Endothelial cell of umbilical vein (primary cell): ENCODE data around the gene HSPG2. TPM values are rescaled to one million over a fixed set of nuclear protein-coding genes. Genes with fewer than 3 reads are reported as not detected.

ENCODE experiments used
- BruUV-seq: library from RNA; stranded (reverse); fragments of 400-500 nt; replicated peaks from 2 replicates; lab custom pipeline; 2021; lab: Mats Ljungman, UMichigan
- CTCF ChIA-PET: fragments of 300-600, 350-600 bp; sonication (Branson Sonifier 250); formaldehyde crosslinking; loops from one replicate; lab custom pipeline; 2021; ENCODE audit warnings: antibody characterized with exemption, inconsistent platforms; lab: Charles Lee
- POLR2A ChIA-PET: fragments of 300-600, 350-600 bp; sonication (Branson Sonifier 250); formaldehyde crosslinking; loops from one replicate; lab custom pipeline; 2021; ENCODE audit warnings: antibody characterized with exemption, inconsistent platforms; lab: Charles Lee
- DNase-seq: peaks from one replicate; pipeline ENCODE4 v3.0.0-alpha.2; 2011; ENCODE audit warnings: low read depth, low spot score
- FAIRE-seq: peaks from 2 replicates; lab custom pipeline; 2011; peaks lifted over from hg19 to GRCh38; lab: Jason Lieb, UNC
- H2AFZ ChIP-seq: 2 replicates; pipeline ENCODE4 v1.6.0; 2012; ENCODE audit warnings: low read depth, low read length, control low read depth, inconsistent platforms
- H3K27ac ChIP-seq: 2 replicates; pipeline ENCODE4 v1.5.1; 2011; ENCODE audit warnings: low read depth, mild to moderate bottlenecking, control low read depth, low read length, moderate library complexity; ENCODE audit not compliant: insufficient read depth
- H3K27me3 ChIP-seq, 2 experiments: 2 replicates each; pipeline versions ENCODE4 v1.6.0 to v1.6.1; 2011; ENCODE audit warnings: low read length in 2 of 2, mixed read lengths in 1 of 2; ENCODE audit not compliant: control insufficient read depth in 2 of 2, insufficient read depth in 2 of 2
- H3K36me3 ChIP-seq, 2 experiments: 2 replicates in 1 of 2; 3 replicates in 1 of 2; pipeline ENCODE4 v1.5.1; 2011; ENCODE audit warnings: low read length in 2 of 2, mild to moderate bottlenecking in 1 of 2, moderate library complexity in 1 of 2; ENCODE audit not compliant: control insufficient read depth in 2 of 2, insufficient read depth in 2 of 2; ENCODE audit errors: extremely low read depth in 1 of 2
- H3K4me1 ChIP-seq: 3 replicates; pipeline ENCODE4 v1.5.1; 2011; ENCODE audit warnings: mild to moderate bottlenecking, low read length; ENCODE audit not compliant: control insufficient read depth, insufficient read depth; ENCODE audit errors: extremely low read depth
- H3K4me2 ChIP-seq: 2 replicates; pipeline ENCODE4 v1.6.1; 2011; ENCODE audit warnings: low read length, control low read depth, mixed read lengths; ENCODE audit not compliant: insufficient read depth
- H3K4me3 ChIP-seq, 3 experiments: fragments of 200-600 bp in 1 of 3; sonication (generic), shearing (Covaris generic) in 1 of 3; replicated peaks in 1 of 3; 2 replicates each; pipeline ENCODE4 v1.5.1; 2011 to 2016; ENCODE audit warnings: control low read depth in 3 of 3, low read length in 3 of 3, mild to moderate bottlenecking in 2 of 3, inconsistent platforms in 1 of 3, low read depth in 1 of 3, moderate library complexity in 1 of 3; ENCODE audit not compliant: insufficient read depth in 1 of 3
- H3K79me2 ChIP-seq: 2 replicates; pipeline ENCODE4 v1.6.0; 2012; ENCODE audit warnings: low read length, inconsistent platforms; ENCODE audit not compliant: control insufficient read depth, insufficient read depth
- H3K9ac ChIP-seq: replicated peaks from 2 replicates; pipeline ENCODE3; 2011; ENCODE audit warnings: low read length, control low read depth; ENCODE audit not compliant: insufficient read depth; ENCODE audit errors: extremely low read depth
- H3K9me1 ChIP-seq: replicated peaks from 3 replicates; pipeline ENCODE4 v1.6.0; 2011; ENCODE audit warnings: mild to moderate bottlenecking, low read length; ENCODE audit not compliant: control insufficient read depth, insufficient read depth; ENCODE audit errors: extremely low read depth
- H3K9me3 ChIP-seq: replicated peaks from 2 replicates; pipeline ENCODE4 v1.5.1; 2012; ENCODE audit warnings: low read length, inconsistent platforms; ENCODE audit not compliant: control insufficient read depth, insufficient read depth
- H4K20me1 ChIP-seq: replicated peaks from 2 replicates; pipeline ENCODE3; 2011; ENCODE audit warnings: mild to moderate bottlenecking, low read length; ENCODE audit not compliant: control insufficient read depth, insufficient read depth; ENCODE audit errors: extremely low read depth
- CTCF ChIP-seq, 2 donors: IDR thresholded peaks; 1 replicate in 1 of 2; 2 replicates in 1 of 2; pipeline ENCODE4 v1.5.1; 2011; ENCODE audit warnings: low read length in 2 of 2, mild to moderate bottlenecking in 2 of 2, moderate library complexity in 2 of 2, control low read depth in 1 of 2, inconsistent platforms in 1 of 2, low read depth in 1 of 2; ENCODE audit not compliant: insufficient read depth in 1 of 2; ENCODE audit errors: extremely low read depth in 1 of 2
- EZH2 ChIP-seq: IDR thresholded peaks from 2 replicates; pipeline ENCODE4 v1.6.1; 2012; ENCODE audit warnings: borderline replicate concordance, low read depth, mild to moderate bottlenecking, moderate library complexity, low read length, inconsistent platforms; ENCODE audit not compliant: severe bottlenecking
- FOS ChIP-seq: IDR thresholded peaks from 2 replicates; pipeline ENCODE4 v1.6.1; 2011; ENCODE audit warnings: mild to moderate bottlenecking, low read length, moderate library complexity, borderline replicate concordance; ENCODE audit not compliant: insufficient read depth
- GATA2 ChIP-seq: IDR thresholded peaks from 2 replicates; pipeline ENCODE4 v1.7.0; 2011; ENCODE audit warnings: low read depth, mild to moderate bottlenecking, moderate library complexity, mixed read lengths, low read length; ENCODE audit not compliant: insufficient read length, insufficient read depth
- JUN ChIP-seq: IDR thresholded peaks from 2 replicates; pipeline ENCODE4 v1.6.1; 2011; ENCODE audit warnings: borderline replicate concordance, low read depth; ENCODE audit not compliant: insufficient read length, insufficient read depth
- MYC ChIP-seq: IDR thresholded peaks from one replicate; pipeline ENCODE4 v1.6.1; 2011; ENCODE audit warnings: mild to moderate bottlenecking, low read depth, low read length
- POLR2A ChIP-seq: IDR thresholded peaks from 2 replicates; pipeline ENCODE4 v1.6.1; 2012; ENCODE audit warnings: low read depth, mild to moderate bottlenecking, control low read depth, low read length
- POLR2AphosphoS5 ChIP-seq: IDR thresholded peaks from 2 replicates; pipeline ENCODE4 v1.6.1; 2012; ENCODE audit warnings: low read depth, mild to moderate bottlenecking, control low read depth, low read length, moderate library complexity; ENCODE audit not compliant: insufficient read depth
- dilution Hi-C: fragments of 300-500 bp; cut with MboI; formaldehyde crosslinking; loops from one replicate; pipeline ENCODE4 v1.15.0; 2019; ENCODE audit warnings: low sequenced_read_pairs; ENCODE audit not compliant: extremely low pct_ligation_motif_present
- intact Hi-C: fragments of 100-400 bp; cut with micrococcal nuclease; formaldehyde crosslinking; loops from one replicate; pipeline ENCODE4 v1.10.0; 2022
- polyA plus RNA-seq, 4 experiments: library from polyadenylated mRNA; depleted of rRNA in 3 of 4; stranded (reverse) in 3 of 4; unstranded in 1 of 4; fragments of >200 nt; gene quantifications; 2 replicates each; pipeline versions ENCODE4 v1.2.1 to v1.2.3, GENCODE V29; 2011 to 2012; ENCODE audit warnings: missing spikeins in 1 of 4
- total RNA-seq: library from RNA; stranded (reverse); gene quantifications from 2 replicates; pipeline ENCODE4 v1.2.3, GENCODE V29; 2021
- TF ChIP-seq, protein P1 (sequence below): IDR thresholded peaks from 2 replicates; pipeline ENCODE4 v1.6.1; 2011; ENCODE audit not compliant: insufficient read depth, insufficient read length

The HSPG2 gene
- total and polyA plus RNA-seq, 2 donors (not counting 3 experiments of a cell fraction or from before 2014, with no cell fraction given), result 734 to 3,499 TPM

- ChIA-PET POLR2A (no interaction called here), CTCF (no interaction called here)
- Histone ChIP-seq H3K4me2 (no peak overlapping the region), H4K20me1 (no peaks in the 10 kb centered on the region), H3K4me1 (no peaks in the 10 kb centered on the region), H3K36me3 (peaks cover 70 to 80% of the 10 kb centered on the region in 2 experiments), H3K9me3 (no peaks in the 10 kb centered on the region), H3K79me2 (peaks cover 27% of the 10 kb centered on the region), H3K9me1 (no peaks in the 10 kb centered on the region), H2AFZ (no peak overlapping the region), H3K27ac (no peak overlapping the region), H3K27me3 (no peaks in the 10 kb centered on the region), H3K4me3 (no peak overlapping the region), H3K9ac (no peak overlapping the region)
- TF ChIP-seq JUN (no peak), FOS (no peak), EZH2 (no peak), POLR2A (no peak), MYC (no peak), GATA2 (no peak), CTCF (IDR thresholded peaks at IDR 0.05; ENCODE audit: extremely low read depth in 1 of 2, insufficient read depth in 1 of 2, low read depth in 1 of 2, low read length in 2 of 2) (no peak), POLR2AphosphoS5 (no peak)
- TF ChIP-seq, protein P1, sequence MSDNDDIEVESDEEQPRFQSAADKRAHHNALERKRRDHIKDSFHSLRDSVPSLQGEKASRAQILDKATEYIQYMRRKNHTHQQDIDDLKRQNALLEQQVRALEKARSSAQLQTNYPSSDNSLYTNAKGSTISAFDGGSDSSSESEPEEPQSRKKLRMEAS, result no peak
- no TSS peak for BruUV-seq
- dilution Hi-C loops (no loop called here), intact Hi-C loops (no loop called here)
- FAIRE-seq, result no peak
- no peak for DNase-seq
Measured at GRCh38 chr1:21842606-21843162, 94.4 kb downstream of the HSPG2 start.
